GM18526 (cell line): ENCODE data around the gene PPARGC1A.

Experiments
- POLR2A ChIP-seq: IDR thresholded peaks from 3 replicates; pipeline ENCODE4 v1.6.1; 2011; ENCODE audit not compliant: insufficient read length; ENCODE audit errors: extremely low read depth

PPARGC1A gene

GRCh38 chr4:23890369-23891063 is 669 bp upstream of the PPARGC1A start:
- TF ChIP-seq POLR2A, result no peak

GRCh38 chr4:23889391-23889790 is 456 bp downstream of the PPARGC1A start:
- no peak for TF ChIP-seq POLR2A

- TF ChIP-seq POLR2A, result no peak
Observed at GRCh38 chr4:23888421-23889319, 1.2 kb downstream of the PPARGC1A start.

- TF ChIP-seq POLR2A, result no peak
Observed at GRCh38 chr4:23887989-23888388, 1.9 kb downstream of the PPARGC1A start.

GRCh38 chr4:23887173-23887572 is 2.7 kb downstream of the PPARGC1A start:
- no peak for TF ChIP-seq POLR2A

- TF ChIP-seq POLR2A, result no peak
Observed at GRCh38 chr4:23885943-23886590, 3.8 kb downstream of the PPARGC1A start.

- no peak for TF ChIP-seq POLR2A
Observed at GRCh38 chr4:23884741-23885140, 5.1 kb downstream of the PPARGC1A start.

- no peak for TF ChIP-seq POLR2A
Observed at GRCh38 chr4:23884261-23884660, 5.6 kb downstream of the PPARGC1A start.

GRCh38 chr4:23882976-23883531 is 6.8 kb downstream of the PPARGC1A start:
- no peak for TF ChIP-seq POLR2A

- TF ChIP-seq POLR2A, result no peak
Observed at GRCh38 chr4:23881674-23882337, 8.0 kb downstream of the PPARGC1A start.

GRCh38 chr4:23881052-23881501 is 8.8 kb downstream of the PPARGC1A start:
- TF ChIP-seq POLR2A, result no peak

- no peak for TF ChIP-seq POLR2A
Observed at GRCh38 chr4:23878912-23879732, 10.7 kb downstream of the PPARGC1A start.

- TF ChIP-seq POLR2A, result no peak
Observed at GRCh38 chr4:23878246-23878891, 11.5 kb downstream of the PPARGC1A start.
